Panc1 (cell line): ENCODE data around the gene KLHL3. TPM values are rescaled to one million over a fixed set of nuclear protein-coding genes. Genes with fewer than 3 reads are reported as not detected.

Source experiments
- ATAC-seq: fragments of 200-7000 bp; cut with Tn5 transposase; 2 replicates; pipeline ENCODE4 v1.9.1; 2020; ENCODE audit warnings: mild to moderate bottlenecking, moderate library complexity
- BruUV-seq: library from RNA; stranded (reverse); fragments of 400-500 nt; replicated peaks from 2 replicates; lab custom pipeline; 2021; lab: Mats Ljungman, UMichigan
- CTCF ChIA-PET: fragments of 300-600 bp; sonication (Branson Sonifier 250); formaldehyde crosslinking; loops from one replicate; lab custom pipeline; 2022; ENCODE audit warnings: antibody characterized with exemption; lab: Charles Lee
- POLR2A ChIA-PET: fragments of 300-600 bp; sonication (Branson Sonifier 250); formaldehyde crosslinking; loops from one replicate; lab custom pipeline; 2022; ENCODE audit warnings: antibody characterized with exemption; lab: Charles Lee
- DNase-seq: peaks from one replicate; pipeline ENCODE4 v3.0.0-alpha.2; 2010; ENCODE audit warnings: low read depth, low spot score
- H3K27ac ChIP-seq: 2 replicates; pipeline ENCODE4 v1.5.1; 2011; ENCODE audit warnings: mild to moderate bottlenecking, low read length, inconsistent platforms
- H3K27me3 ChIP-seq: fragments of 200-500 bp; sonication (Bioruptor generic); 2 replicates; pipeline ENCODE4 v1.6.0; 2014; ENCODE audit warnings: low read length, inconsistent platforms; ENCODE audit not compliant: control insufficient read depth, insufficient read depth
- H3K36me3 ChIP-seq: fragments of 200-500 bp; sonication (Bioruptor generic); 2 replicates; pipeline ENCODE4 v1.5.1; 2014; ENCODE audit warnings: inconsistent platforms, mild to moderate bottlenecking, low read length, moderate library complexity; ENCODE audit not compliant: control insufficient read depth, insufficient read depth
- H3K4me1 ChIP-seq: 2 replicates; pipeline ENCODE4 v1.5.1; 2011; ENCODE audit warnings: inconsistent platforms, mild to moderate bottlenecking, low read length, moderate library complexity; ENCODE audit not compliant: control insufficient read depth, insufficient read depth
- H3K4me3 ChIP-seq, 2 experiments: 2 replicates each; pipeline ENCODE4 v1.5.1; 2011 to 2012; ENCODE audit warnings: low read depth in 2 of 2, low read length in 2 of 2, mild to moderate bottlenecking in 2 of 2, inconsistent platforms in 1 of 2, moderate library complexity in 1 of 2
- H3K9me3 ChIP-seq: fragments of 200-500 bp; sonication (Bioruptor generic); 2 replicates; pipeline ENCODE4 v1.5.1; 2014; ENCODE audit warnings: low read depth, mild to moderate bottlenecking, inconsistent platforms, low read length, moderate library complexity; ENCODE audit not compliant: control insufficient read depth, insufficient read depth
- CTCF ChIP-seq: fragments of 450-650 bp; IDR thresholded peaks from 2 replicates; pipeline ENCODE4 v1.5.1; 2017; ENCODE audit warnings: mild to moderate bottlenecking
- POLR2AphosphoS5 ChIP-seq: IDR thresholded peaks from 2 replicates; pipeline ENCODE4 v1.6.1; 2012; ENCODE audit warnings: mild to moderate bottlenecking, low read depth, low read length, moderate library complexity
- REST ChIP-seq, 2 experiments: IDR thresholded peaks; 2 replicates each; pipeline ENCODE4 v1.6.1; 2011 to 2012; ENCODE audit warnings: low read depth in 2 of 2, control low read depth in 1 of 2, low read length in 1 of 2, mild to moderate bottlenecking in 1 of 2, moderate library complexity in 1 of 2; ENCODE audit not compliant: insufficient read depth in 1 of 2
- SIN3A ChIP-seq: IDR thresholded peaks from 2 replicates; pipeline ENCODE4 v1.6.1; 2012; ENCODE audit warnings: low read depth, mild to moderate bottlenecking, low read length, moderate library complexity, borderline replicate concordance; ENCODE audit not compliant: insufficient read depth
- TCF7L2 ChIP-seq: IDR thresholded peaks from 2 replicates; pipeline ENCODE4 v1.6.1; 2011; ENCODE audit warnings: mild to moderate bottlenecking, low read depth, low read length, inconsistent platforms
- in situ Hi-C: cut with HindIII; loops from 2 replicates; pipeline ENCODE4 v1.10.0; 2016; ENCODE audit warnings: low sequenced_read_pairs, low pct_unique_long_range_greater_than_20kb
- intact Hi-C: fragments of 100-400 bp; cut with micrococcal nuclease; formaldehyde crosslinking; loops from one replicate; pipeline ENCODE4 v1.10.0; 2022; ENCODE audit not compliant: unreplicated experiment
- total RNA-seq: library from RNA; stranded (reverse); gene quantifications from one replicate; pipeline ENCODE4 v1.2.1, GENCODE V29; 2021; ENCODE audit not compliant: unreplicated experiment

KLHL3 gene
- total RNA-seq, 1 experiment from 2014 or later: 1.9 TPM

- Histone ChIP-seq H3K9me3 (no peaks in the 10 kb centered on the region), H3K27me3 (peaks cover 23% of the 10 kb centered on the region), H3K4me3 (no peak overlapping the region), H3K27ac (no peak overlapping the region), H3K4me1 (no peaks in the 10 kb centered on the region), H3K36me3 (no peaks in the 10 kb centered on the region)
- in situ Hi-C loops: no loop called here
- ChIA-PET CTCF (interaction anchor here (0.8 kb wide), 1 partner anchor 285 kb away, joined by 3 read pairs; no protein-coding TSS in a partner anchor), POLR2A (interaction anchor here (1.0 kb wide), 1 partner anchor 341 kb away, joined by 3 read pairs; no protein-coding TSS in a partner anchor)
- DNase-seq (no peak), ATAC-seq (no peak)
- intact Hi-C loops: no loop called here
- TF ChIP-seq CTCF (0 out of 2 replicates have a peak, but pooled peaks have one; percentile 15), REST (IDR thresholded peaks at IDR 0.05; ENCODE audit: insufficient read depth in 1 of 2, low read depth in 2 of 2, low read length in 1 of 2) (no peak)
- no TSS peak for BruUV-seq
These were observed 130.5 kb downstream of the KLHL3 start for GRCh38 chr5:137605411-137605810.

GRCh38 chr5:137604348-137605095, 131.4 kb downstream of the KLHL3 start:
- DNase-seq (no peak), ATAC-seq (peak; percentile 49; the same call in 1 of the 2 replicates)
- Histone ChIP-seq H3K27me3 (peaks cover 28% of the 10 kb centered on the region), H3K9me3 (no peaks in the 10 kb centered on the region), H3K4me3 (no peak overlapping the region), H3K36me3 (no peaks in the 10 kb centered on the region), H3K4me1 (no peaks in the 10 kb centered on the region), H3K27ac (no peak overlapping the region)
- ChIA-PET CTCF (interaction anchor here (0.8 kb wide), 1 partner anchor 284 kb away, joined by 3 read pairs; no protein-coding TSS in a partner anchor), POLR2A (interaction anchor here (1.0 kb wide), 1 partner anchor 342 kb away, joined by 3 read pairs; no protein-coding TSS in a partner anchor)
- BruUV-seq: no TSS peak
- TF ChIP-seq POLR2AphosphoS5: no peak
- no peak for TF ChIP-seq SIN3A
- TF ChIP-seq TCF7L2: no peak
- TF ChIP-seq REST (IDR thresholded peaks at IDR 0.05; ENCODE audit: insufficient read depth in 1 of 2, low read depth in 2 of 2, low read length in 1 of 2): no peak
- no peak for TF ChIP-seq CTCF
- intact Hi-C loops: no loop called here
- in situ Hi-C loops: no loop called here
